SU-DHL-6 (cell line): ENCODE data around the gene SMOC2.

Experiments used
- EZH2phosphoT487 ChIP-seq: fragments of 200-600 bp; sonication (generic), shearing (Covaris generic); conservative IDR thresholded peaks from 2 replicates; pipeline ENCODE4 v1.6.1; 2018; ENCODE audit warnings: mild to moderate bottlenecking, antibody characterized with exemption, low read length, moderate library complexity, mixed read lengths
- TF ChIP-seq, protein P1 (sequence below): fragments of 200-600 bp; sonication (generic); IDR thresholded peaks from one replicate; pipeline ENCODE4 v1.5.1; 2017; ENCODE audit warnings: antibody characterized with exemption, mild to moderate bottlenecking, low read length, moderate library complexity; ENCODE audit not compliant: insufficient read depth, poor library complexity, severe bottlenecking

DNA sequence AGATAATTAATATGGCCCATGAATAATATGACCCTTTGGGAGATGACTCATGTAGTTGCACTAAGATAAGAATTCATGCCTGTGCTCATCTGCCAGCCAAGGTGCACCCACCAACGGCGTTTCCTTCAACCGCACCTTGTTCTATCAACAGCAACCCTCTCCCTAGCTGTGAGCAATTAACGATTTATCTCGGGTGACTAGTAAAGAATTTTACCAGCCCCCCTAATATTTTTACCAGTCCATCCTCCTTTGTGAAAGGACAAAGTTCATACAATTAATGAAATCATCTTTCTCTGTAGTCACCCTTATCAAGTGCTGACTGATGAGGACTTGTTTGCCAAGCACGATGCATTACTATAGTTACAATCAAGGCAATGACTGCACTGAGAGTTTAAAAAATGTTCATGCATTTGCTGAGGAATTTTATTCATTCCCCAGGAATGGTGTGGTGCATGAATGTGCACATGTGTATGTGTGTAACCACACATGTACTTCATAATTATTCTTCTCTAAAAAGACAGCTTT is 118.7 kb downstream of the SMOC2 start:
- TF ChIP-seq, protein P1, sequence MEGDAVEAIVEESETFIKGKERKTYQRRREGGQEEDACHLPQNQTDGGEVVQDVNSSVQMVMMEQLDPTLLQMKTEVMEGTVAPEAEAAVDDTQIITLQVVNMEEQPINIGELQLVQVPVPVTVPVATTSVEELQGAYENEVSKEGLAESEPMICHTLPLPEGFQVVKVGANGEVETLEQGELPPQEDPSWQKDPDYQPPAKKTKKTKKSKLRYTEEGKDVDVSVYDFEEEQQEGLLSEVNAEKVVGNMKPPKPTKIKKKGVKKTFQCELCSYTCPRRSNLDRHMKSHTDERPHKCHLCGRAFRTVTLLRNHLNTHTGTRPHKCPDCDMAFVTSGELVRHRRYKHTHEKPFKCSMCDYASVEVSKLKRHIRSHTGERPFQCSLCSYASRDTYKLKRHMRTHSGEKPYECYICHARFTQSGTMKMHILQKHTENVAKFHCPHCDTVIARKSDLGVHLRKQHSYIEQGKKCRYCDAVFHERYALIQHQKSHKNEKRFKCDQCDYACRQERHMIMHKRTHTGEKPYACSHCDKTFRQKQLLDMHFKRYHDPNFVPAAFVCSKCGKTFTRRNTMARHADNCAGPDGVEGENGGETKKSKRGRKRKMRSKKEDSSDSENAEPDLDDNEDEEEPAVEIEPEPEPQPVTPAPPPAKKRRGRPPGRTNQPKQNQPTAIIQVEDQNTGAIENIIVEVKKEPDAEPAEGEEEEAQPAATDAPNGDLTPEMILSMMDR, result no peak
- TF ChIP-seq EZH2phosphoT487, result no peak
